ENCODE results near the gene NKX2-2. TPM values are rescaled to one million over a fixed set of nuclear protein-coding genes. Genes with fewer than 3 reads are reported as not detected.

NKX2-2 gene
- total RNA-seq, result 3.5 TPM

GRCh38 chr20:21513881-21514540 is at the start of gene NKX2-2:
Gene NKX2-2, minus strand, starts transcription at chr20:21514064. Its CDS starts 395 bp downstream, at chr20:21513669.

Other genes with a start within 250 kb of the NKX2-2 start
- 65.5 TPM for gene XRN2, start 210.7 kb downstream of the NKX2-2 start, total RNA-seq
- gene NKX2-4, start 116.5 kb downstream of the NKX2-2 start, total RNA-seq, result 2.1 TPM
- not detected for gene PAX1, start 191.6 kb upstream of the NKX2-2 start, total RNA-seq

Data from diencephalon (tissue), 1 donor.